Tibial nerve (tissue), 4 donors: ENCODE results near the gene KRT5. TPM values are rescaled to one million over a fixed set of nuclear protein-coding genes. Genes with fewer than 3 reads are reported as not detected.
A peak's percentile ranks its signal among the peaks of the same experiment; 100 is the strongest.

Source experiments
- DNase-seq, 2 donors: peaks; one replicate each; pipeline ENCODE4 v3.0.0-alpha.2; 2019; ENCODE audit warnings: low spot score in 2 of 2
- H3K27ac ChIP-seq, 4 donors: fragments of 200-600 bp; sonication (generic) in 3 of 4; one replicate each; pipeline ENCODE4 v1.5.1; 2017 to 2019; ENCODE audit warnings: mild to moderate bottlenecking in 1 of 4
- H3K27me3 ChIP-seq, 2 donors: fragments of 200-600 bp; sonication (generic) in 1 of 2; one replicate each; pipeline versions ENCODE4 v1.5.1 to v1.6.0; 2017 to 2019
- H3K36me3 ChIP-seq, 3 donors: fragments of 200-600 bp; sonication (generic); one replicate each; pipeline ENCODE4 v1.5.1; 2018 to 2019
- H3K4me1 ChIP-seq, 4 donors: fragments of 200-600 bp; sonication (generic) in 3 of 4; one replicate each; pipeline ENCODE4 v1.5.1; 2017 to 2019
- H3K4me3 ChIP-seq, 4 donors: fragments of 200-600 bp; sonication (generic) in 3 of 4; one replicate each; pipeline ENCODE4 v1.5.1; 2017 to 2019; ENCODE audit warnings: mild to moderate bottlenecking in 1 of 4, moderate library complexity in 1 of 4
- H3K9me3 ChIP-seq, 4 donors: fragments of 200-600 bp; sonication (generic) in 3 of 4; one replicate each; pipeline ENCODE4 v1.5.1; 2017 to 2019
- EP300 ChIP-seq, 2 donors: sonication (generic); formaldehyde crosslinking; IDR thresholded peaks; one replicate each; pipeline ENCODE4 v1.6.1; 2017; ENCODE audit warnings: antibody characterized with exemption in 2 of 2, mild to moderate bottlenecking in 1 of 2
- POLR2A ChIP-seq, 2 donors: fragments of 450-650 bp; IDR thresholded peaks; one replicate each; pipeline ENCODE4 v1.6.1; 2017; ENCODE audit warnings: antibody characterized with exemption in 2 of 2, mild to moderate bottlenecking in 2 of 2, moderate library complexity in 2 of 2
- WGBS, 2 donors: methylation state at CpG; one replicate each; pipeline ENCODE4 v1.1.5; 2018; 5-methylcytosine and 5-hydroxymethylcytosine counted together
- total RNA-seq, 4 donors: library from RNA; depleted of rRNA; stranded (reverse); fragments of >200 nt; gene quantifications; one replicate each; pipeline ENCODE4 v1.1.0, GENCODE V29; 2016
- TF ChIP-seq, protein P1 (sequence below), 5 experiments: fragments of 200-600 bp in 3 of 5; fragments of 450-650 bp in 2 of 5; sonication (generic) in 3 of 5; IDR thresholded peaks; one replicate each; pipeline ENCODE4 v1.5.1; 2016 to 2019; ENCODE audit warnings: antibody characterized with exemption in 5 of 5, mild to moderate bottlenecking in 3 of 5, moderate library complexity in 2 of 5

KRT5 gene
- total RNA-seq, 4 donors from 2014 or later, result 0.22 to 2.7 TPM; not detected in 2

GRCh38 chr12:52517005-52517835 lies 3.0 kb downstream of the KRT5 start:
- peak in 1 of 2 donors; percentile 2 for DNase-seq
- 90 to 93% methylated on average over 12 to 14 of the region's 14 CpGs for WGBS, 2 donors
- Histone ChIP-seq H3K4me1 (peaks cover 0 to 5% (median 0%) of the 10 kb centered on the region in 4 donors), H3K36me3 (no peaks in the 10 kb centered on the region), H3K27me3 (no peaks in the 10 kb centered on the region), H3K27ac (no peak overlapping the region), H3K9me3 (no peaks in the 10 kb centered on the region), H3K4me3 (no peak overlapping the region)
- TF ChIP-seq EP300 (IDR thresholded peaks at IDR 0.05) (no peak), POLR2A (IDR thresholded peaks at IDR 0.05) (no peak)
- TF ChIP-seq, protein P1, sequence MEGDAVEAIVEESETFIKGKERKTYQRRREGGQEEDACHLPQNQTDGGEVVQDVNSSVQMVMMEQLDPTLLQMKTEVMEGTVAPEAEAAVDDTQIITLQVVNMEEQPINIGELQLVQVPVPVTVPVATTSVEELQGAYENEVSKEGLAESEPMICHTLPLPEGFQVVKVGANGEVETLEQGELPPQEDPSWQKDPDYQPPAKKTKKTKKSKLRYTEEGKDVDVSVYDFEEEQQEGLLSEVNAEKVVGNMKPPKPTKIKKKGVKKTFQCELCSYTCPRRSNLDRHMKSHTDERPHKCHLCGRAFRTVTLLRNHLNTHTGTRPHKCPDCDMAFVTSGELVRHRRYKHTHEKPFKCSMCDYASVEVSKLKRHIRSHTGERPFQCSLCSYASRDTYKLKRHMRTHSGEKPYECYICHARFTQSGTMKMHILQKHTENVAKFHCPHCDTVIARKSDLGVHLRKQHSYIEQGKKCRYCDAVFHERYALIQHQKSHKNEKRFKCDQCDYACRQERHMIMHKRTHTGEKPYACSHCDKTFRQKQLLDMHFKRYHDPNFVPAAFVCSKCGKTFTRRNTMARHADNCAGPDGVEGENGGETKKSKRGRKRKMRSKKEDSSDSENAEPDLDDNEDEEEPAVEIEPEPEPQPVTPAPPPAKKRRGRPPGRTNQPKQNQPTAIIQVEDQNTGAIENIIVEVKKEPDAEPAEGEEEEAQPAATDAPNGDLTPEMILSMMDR (IDR thresholded peaks at IDR 0.05), result no peak

GRCh38 chr12:52515927-52516831 lies 4.0 kb downstream of the KRT5 start:
- H3K36me3 ChIP-seq, result no peaks in the 10 kb centered on the region
- no peak overlapping the region for H3K4me3 ChIP-seq
- no peaks in the 10 kb centered on the region for H3K4me1 ChIP-seq
- TF ChIP-seq EP300 (IDR thresholded peaks at IDR 0.05), result no peak
- no peak for TF ChIP-seq POLR2A (IDR thresholded peaks at IDR 0.05)
- TF ChIP-seq, protein P1 (IDR thresholded peaks at IDR 0.05), result no peak
- DNase-seq, result peak in 1 of 2 donors; percentile 4
- H3K27ac ChIP-seq, result peak overlapping the region in 2 of 4 donors; percentile 58 to 61
- H3K9me3 ChIP-seq, result peaks cover 0 to 2% (median 0%) of the 10 kb centered on the region in 4 donors
- H3K27me3 ChIP-seq, result no peaks in the 10 kb centered on the region
- 80 to 81% methylated on average over 12 to 15 of the region's 15 CpGs for WGBS, 2 donors

DNA sequence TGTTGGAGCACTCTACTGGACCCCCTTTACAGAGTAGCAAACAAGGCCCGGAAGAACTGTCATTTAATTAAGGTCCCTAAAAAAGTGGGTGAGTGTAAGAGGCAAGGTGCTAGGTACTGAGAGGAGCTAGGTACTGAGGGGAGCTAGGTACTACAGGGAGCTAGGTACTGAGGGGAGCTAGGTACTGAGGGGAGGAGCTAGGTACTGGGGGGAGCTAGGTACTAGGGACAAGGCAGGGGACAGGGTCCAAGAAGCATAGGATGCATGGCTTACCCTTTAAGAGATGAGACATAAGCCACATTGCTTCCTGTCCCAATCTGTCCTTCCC lies 4.9 kb downstream of the KRT5 start:
- Histone ChIP-seq H3K27me3 (no peaks in the 10 kb centered on the region), H3K4me1 (no peaks in the 10 kb centered on the region), H3K27ac (peak overlapping the region in 1 of 4 donors; percentile 61), H3K36me3 (no peaks in the 10 kb centered on the region), H3K4me3 (no peak overlapping the region), H3K9me3 (peaks cover 0 to 11% (median 0%) of the 10 kb centered on the region in 4 donors)
- peak in 1 of 2 donors; percentile 3 for DNase-seq
- TF ChIP-seq EP300 (IDR thresholded peaks at IDR 0.05), result no peak
- TF ChIP-seq, protein P1 (IDR thresholded peaks at IDR 0.05), result no peak
- no peak for TF ChIP-seq POLR2A (IDR thresholded peaks at IDR 0.05)
- 88 to 92% methylated on average over 1 of the region's 1 CpG for WGBS, 2 donors

GRCh38 chr12:52514471-52515318 lies 5.5 kb downstream of the KRT5 start:
- Histone ChIP-seq H3K4me3 (no peak overlapping the region), H3K27ac (peak overlapping the region in 1 of 4 donors; percentile 61), H3K4me1 (no peaks in the 10 kb centered on the region), H3K27me3 (no peaks in the 10 kb centered on the region), H3K9me3 (peaks cover 0 to 11% (median 0%) of the 10 kb centered on the region in 4 donors), H3K36me3 (no peaks in the 10 kb centered on the region)
- DNase-seq, result peak in 1 of 2 donors; percentile 3
- WGBS, 2 donors, result 89 to 92% methylated on average over 11 to 13 of the region's 14 CpGs
- TF ChIP-seq POLR2A (IDR thresholded peaks at IDR 0.05) (no peak), EP300 (IDR thresholded peaks at IDR 0.05) (no peak)
- TF ChIP-seq, protein P1 (IDR thresholded peaks at IDR 0.05), result no peak
